ENCODE measurements around the gene TLE1.

The TLE1 gene

GRCh38 chr9:81573415-81574321 lies 115.7 kb downstream of the TLE1 start:
- no peak for DNase-seq (ENCODE audit: low read depth)

- DNase-seq (ENCODE audit: low read depth) = no peak
Measured at GRCh38 chr9:81570083-81570482, 119.3 kb downstream of the TLE1 start.

GRCh38 chr9:81566074-81566698 lies 123.2 kb downstream of the TLE1 start:
- DNase-seq (ENCODE audit: low read depth) = no peak

GRCh38 chr9:81565609-81566008 lies 123.7 kb downstream of the TLE1 start:
- no peak for DNase-seq (ENCODE audit: low read depth)

- no peak for DNase-seq (ENCODE audit: low read depth)
Measured at GRCh38 chr9:81565144-81565543, 124.2 kb downstream of the TLE1 start.

GRCh38 chr9:81564632-81565031 lies 124.7 kb downstream of the TLE1 start:
- no peak for DNase-seq (ENCODE audit: low read depth)

GRCh38 chr9:81563739-81564138 lies 125.6 kb downstream of the TLE1 start:
- DNase-seq (ENCODE audit: low read depth) = no peak

- no peak for DNase-seq (ENCODE audit: low read depth)
Measured at GRCh38 chr9:81563020-81563407, 126.3 kb downstream of the TLE1 start.

- DNase-seq (ENCODE audit: low read depth) = peak; percentile 96
Measured at GRCh38 chr9:81562231-81563019, 126.9 kb downstream of the TLE1 start.

GRCh38 chr9:81560851-81561732 lies 128.3 kb downstream of the TLE1 start:
- DNase-seq (ENCODE audit: low read depth) = no peak

GRCh38 chr9:81559709-81560108 lies 129.6 kb downstream of the TLE1 start:
- DNase-seq (ENCODE audit: low read depth) = peak; percentile 95

- DNase-seq (ENCODE audit: low read depth) = no peak
Measured at GRCh38 chr9:81559197-81559596, 130.2 kb downstream of the TLE1 start.

GRCh38 chr9:81558091-81558830 lies 131.1 kb downstream of the TLE1 start:
- DNase-seq (ENCODE audit: low read depth) = peak; percentile 48

GRCh38 chr9:81557452-81558090 lies 131.8 kb downstream of the TLE1 start:
- DNase-seq (ENCODE audit: low read depth) = no peak

GRCh38 chr9:81556923-81557322 lies 132.4 kb downstream of the TLE1 start:
- DNase-seq (ENCODE audit: low read depth) = no peak

GRCh38 chr9:81552581-81552991 lies 136.8 kb downstream of the TLE1 start:
- no peak for DNase-seq (ENCODE audit: low read depth)

- DNase-seq (ENCODE audit: low read depth) = no peak
Measured at GRCh38 chr9:81550207-81550583, 139.2 kb downstream of the TLE1 start.

- DNase-seq (ENCODE audit: low read depth) = no peak
Measured at GRCh38 chr9:81549500-81550206, 139.7 kb downstream of the TLE1 start.

- no peak for DNase-seq (ENCODE audit: low read depth)
Measured at GRCh38 chr9:81548911-81549310, 140.4 kb downstream of the TLE1 start.

- no peak for DNase-seq (ENCODE audit: low read depth)
Measured at GRCh38 chr9:81546489-81546888, 142.9 kb downstream of the TLE1 start.

All from ELR (cell line).